Measurements from ENCODE around the gene CLMN. TPM values are rescaled to one million over a fixed set of nuclear protein-coding genes. Genes with fewer than 3 reads are reported as not detected.

The CLMN gene
- total RNA-seq, 3 donors from 2014 or later (not counting 1 experiment from before 2014, with no cell fraction given): 0.80 to 2.0 (median 1.8) TPM

DNA sequence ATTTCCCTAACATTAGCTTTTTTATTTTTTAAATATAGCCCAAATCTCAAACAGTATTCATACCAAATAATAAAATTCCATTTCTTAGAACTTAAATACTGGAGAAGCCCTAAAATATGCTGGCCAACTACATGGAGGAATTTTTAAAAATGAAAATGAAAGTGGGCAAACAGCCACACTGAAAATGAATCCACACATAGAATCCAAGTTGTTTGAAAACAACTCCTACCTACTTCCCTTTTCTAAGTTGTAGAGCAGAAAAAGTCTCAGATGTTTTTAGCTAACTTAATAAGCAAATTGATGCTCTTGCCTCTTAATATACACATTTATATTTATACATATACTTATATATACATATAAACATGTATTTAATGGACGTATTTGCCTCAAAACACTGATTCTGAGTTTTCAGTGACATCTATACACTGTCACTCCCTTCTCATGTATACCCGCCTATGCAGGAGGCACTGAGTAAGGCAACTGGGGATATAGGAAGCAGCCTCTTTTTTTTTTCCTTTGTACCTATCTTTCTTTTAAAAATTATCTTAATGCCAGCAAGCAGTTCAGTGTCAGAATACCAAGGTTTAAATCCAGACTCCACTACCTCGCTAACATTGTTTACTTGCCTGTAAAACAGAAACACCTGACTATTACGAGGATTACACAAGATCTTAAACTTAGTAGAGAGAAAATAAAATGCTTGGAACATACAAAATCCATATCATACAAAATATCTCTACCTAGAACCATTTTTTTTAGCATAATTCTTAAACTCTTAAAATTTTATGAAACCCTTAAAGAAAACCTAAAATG lies 175.7 kb downstream of the CLMN start:
- intact Hi-C loops (cut with micrococcal nuclease): no loop called here
- Mint-ChIP-seq H3K36me3 (peaks cover 11% of the 10 kb centered on the region), H3K27me3 (ENCODE audit: low read depth in 2 of 2) (no peaks in the 10 kb centered on the region), H3K27ac (peak overlapping the region in 1 of 2 donors; percentile 40), H3K4me3 (no peak overlapping the region), H3K4me1 (peaks cover 61 to 75% of the 10 kb centered on the region in 2 donors), H3K9me3 (peaks cover 5% of the 10 kb centered on the region in 2 donors)
- DNase-seq: no peak
- Histone ChIP-seq H3K27me3 (ENCODE audit: control insufficient read depth, insufficient read depth, low read length) (no peaks in the 10 kb centered on the region), H3K9me3 (ENCODE audit: control insufficient read depth, insufficient read depth, low read length) (peaks cover 3% of the 10 kb centered on the region), H3K36me3 (ENCODE audit: control insufficient read depth, insufficient read depth, low read length) (peaks cover 2% of the 10 kb centered on the region), H3K27ac (ENCODE audit: low read length) (no peak overlapping the region), H3K4me3 (ENCODE audit: low read length) (no peak overlapping the region), H3K4me1 (ENCODE audit: control insufficient read depth, insufficient read depth, low read length) (no peaks in the 10 kb centered on the region)
- WGBS (ENCODE audit: insufficient coverage): 62% methylated on average over 2 of the region's 4 CpGs
- TF ChIP-seq, protein P1, sequence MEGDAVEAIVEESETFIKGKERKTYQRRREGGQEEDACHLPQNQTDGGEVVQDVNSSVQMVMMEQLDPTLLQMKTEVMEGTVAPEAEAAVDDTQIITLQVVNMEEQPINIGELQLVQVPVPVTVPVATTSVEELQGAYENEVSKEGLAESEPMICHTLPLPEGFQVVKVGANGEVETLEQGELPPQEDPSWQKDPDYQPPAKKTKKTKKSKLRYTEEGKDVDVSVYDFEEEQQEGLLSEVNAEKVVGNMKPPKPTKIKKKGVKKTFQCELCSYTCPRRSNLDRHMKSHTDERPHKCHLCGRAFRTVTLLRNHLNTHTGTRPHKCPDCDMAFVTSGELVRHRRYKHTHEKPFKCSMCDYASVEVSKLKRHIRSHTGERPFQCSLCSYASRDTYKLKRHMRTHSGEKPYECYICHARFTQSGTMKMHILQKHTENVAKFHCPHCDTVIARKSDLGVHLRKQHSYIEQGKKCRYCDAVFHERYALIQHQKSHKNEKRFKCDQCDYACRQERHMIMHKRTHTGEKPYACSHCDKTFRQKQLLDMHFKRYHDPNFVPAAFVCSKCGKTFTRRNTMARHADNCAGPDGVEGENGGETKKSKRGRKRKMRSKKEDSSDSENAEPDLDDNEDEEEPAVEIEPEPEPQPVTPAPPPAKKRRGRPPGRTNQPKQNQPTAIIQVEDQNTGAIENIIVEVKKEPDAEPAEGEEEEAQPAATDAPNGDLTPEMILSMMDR (IDR thresholded peaks at IDR 0.05): no peak
- no peak for ATAC-seq

DNA sequence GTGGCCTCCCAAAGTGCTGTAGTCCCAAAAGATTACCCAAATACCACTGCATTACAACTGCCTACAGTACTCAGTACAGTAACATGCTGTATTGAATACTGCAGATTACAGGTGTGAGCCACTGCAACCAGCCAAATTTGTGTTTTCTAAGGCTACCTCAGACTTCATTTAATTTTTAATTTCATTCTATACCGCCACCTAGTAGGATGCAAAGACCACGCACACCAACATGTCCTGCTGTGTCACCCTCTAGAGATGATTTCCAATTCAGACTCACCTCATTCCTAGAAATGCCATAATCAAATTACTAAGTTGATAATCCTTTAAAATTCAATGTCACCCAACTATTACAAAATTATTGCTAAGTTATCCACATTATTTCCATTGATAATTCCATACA lies 177.5 kb downstream of the CLMN start:
- Histone ChIP-seq H3K4me3 (ENCODE audit: low read length) (no peak overlapping the region), H3K27ac (ENCODE audit: low read length) (no peak overlapping the region), H3K27me3 (ENCODE audit: control insufficient read depth, insufficient read depth, low read length) (no peaks in the 10 kb centered on the region), H3K36me3 (ENCODE audit: control insufficient read depth, insufficient read depth, low read length) (peaks cover 2% of the 10 kb centered on the region), H3K9me3 (ENCODE audit: control insufficient read depth, insufficient read depth, low read length) (peaks cover 3% of the 10 kb centered on the region), H3K4me1 (ENCODE audit: control insufficient read depth, insufficient read depth, low read length) (no peaks in the 10 kb centered on the region)
- peaks cover 11% of the 10 kb centered on the region for H3K36me3 Mint-ChIP-seq
- intact Hi-C loops (cut with micrococcal nuclease): no loop called here
- ATAC-seq (no peak), DNase-seq (no peak)
- no peak overlapping the region for H3K4me3 Mint-ChIP-seq
- TF ChIP-seq, protein P1 (IDR thresholded peaks at IDR 0.05): no peak
- peaks cover 59 to 73% of the 10 kb centered on the region in 2 donors for H3K4me1 Mint-ChIP-seq
- peaks cover 5% of the 10 kb centered on the region in 2 donors for H3K9me3 Mint-ChIP-seq
- H3K27me3 Mint-ChIP-seq (ENCODE audit: low read depth in 2 of 2): no peaks in the 10 kb centered on the region
- 97% methylated on average over 2 of the region's 2 CpGs for WGBS (ENCODE audit: insufficient coverage)
- peak overlapping the region in 1 of 2 donors; percentile 27 for H3K27ac Mint-ChIP-seq

DNA sequence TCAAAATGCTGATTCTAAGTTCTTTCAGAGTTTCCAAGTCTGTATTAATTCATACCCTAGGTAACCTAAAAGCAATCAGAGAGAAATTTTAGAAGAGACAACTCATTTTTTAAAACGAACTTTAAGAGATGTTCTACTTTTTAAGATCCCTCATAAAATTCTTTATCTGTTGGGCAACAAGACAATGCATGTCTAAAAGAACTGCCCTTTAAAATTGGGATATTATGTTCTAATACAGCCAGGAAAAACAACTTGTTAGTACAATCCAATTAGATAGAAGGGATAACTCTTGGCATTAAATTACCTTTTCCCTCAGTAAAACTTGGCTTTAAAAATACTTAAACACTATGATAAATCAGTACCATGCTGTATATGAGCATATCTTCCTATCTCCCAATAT lies 178.0 kb downstream of the CLMN start:
- H3K9me3 ChIP-seq (ENCODE audit: control insufficient read depth, insufficient read depth, low read length): peaks cover 3% of the 10 kb centered on the region
- H3K27ac ChIP-seq (ENCODE audit: low read length): no peak overlapping the region
- no CpG with 5 or more reads among the region's 1 CpG for WGBS (ENCODE audit: insufficient coverage)
- ATAC-seq (no peak), DNase-seq (no peak)
- H3K9me3 Mint-ChIP-seq: peaks cover 5% of the 10 kb centered on the region in 2 donors
- no peaks in the 10 kb centered on the region for H3K27me3 Mint-ChIP-seq (ENCODE audit: low read depth in 2 of 2)
- H3K4me1 Mint-ChIP-seq: peaks cover 61 to 75% of the 10 kb centered on the region in 2 donors
- H3K27me3 ChIP-seq (ENCODE audit: control insufficient read depth, insufficient read depth, low read length): no peaks in the 10 kb centered on the region
- H3K27ac Mint-ChIP-seq: peak overlapping the region in 1 of 2 donors; percentile 27
- H3K4me3 Mint-ChIP-seq: no peak overlapping the region
- TF ChIP-seq, protein P1 (IDR thresholded peaks at IDR 0.05): no peak
- H3K4me3 ChIP-seq (ENCODE audit: low read length): no peak overlapping the region
- intact Hi-C loops (cut with micrococcal nuclease): no loop called here
- H3K4me1 ChIP-seq (ENCODE audit: control insufficient read depth, insufficient read depth, low read length): no peaks in the 10 kb centered on the region
- H3K36me3 Mint-ChIP-seq: peaks cover 11% of the 10 kb centered on the region
- H3K36me3 ChIP-seq (ENCODE audit: control insufficient read depth, insufficient read depth, low read length): peaks cover 2% of the 10 kb centered on the region

Data from natural killer cell (primary cell).